ENCODE measurements around the gene ACTR3. TPM values are rescaled to one million over a fixed set of nuclear protein-coding genes. Genes with fewer than 3 reads are reported as not detected.

Gene ACTR3
- total RNA-seq, 1 experiment from 2014 or later, result 180 TPM

DNA sequence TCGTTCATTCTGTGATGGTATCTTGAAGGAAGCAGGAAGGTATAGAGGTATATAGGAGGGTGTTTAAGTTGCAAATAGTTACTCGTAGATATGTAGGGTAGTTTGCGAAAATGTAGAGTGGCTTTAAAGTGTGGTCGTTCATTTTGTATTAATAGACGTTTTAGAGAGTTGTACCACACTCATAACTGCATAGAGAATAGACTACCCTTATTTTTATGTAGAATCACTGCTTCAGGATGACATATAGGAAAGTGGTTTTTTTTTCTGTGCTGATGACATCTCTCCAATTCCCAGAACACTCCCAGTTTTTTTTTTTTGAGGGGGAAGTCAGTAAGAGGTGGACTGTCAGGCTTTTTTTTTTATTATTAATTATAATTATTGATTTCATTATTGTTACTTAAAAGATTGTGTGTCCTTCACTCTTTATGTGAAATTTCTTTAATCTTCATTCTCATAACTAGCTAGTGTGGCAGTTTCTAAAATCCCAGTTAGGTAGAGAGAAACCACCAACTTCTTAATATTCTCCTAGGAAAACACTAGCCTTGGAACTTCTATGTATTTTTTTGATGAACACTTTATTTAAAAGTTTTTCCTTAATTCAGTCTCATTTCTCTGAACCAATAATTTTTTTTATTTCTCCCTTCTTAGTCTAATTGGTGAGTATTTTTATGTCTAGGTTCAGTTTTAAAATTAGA, 1.5 kb downstream of the ACTR3 start:
- H3K9me3 ChIP-seq (ENCODE audit: control insufficient read depth, low read depth, low read length), result no peaks in the 10 kb centered on the region
- H3K18ac ChIP-seq (ENCODE audit: insufficient read length, low read depth, low read length), result no peak overlapping the region
- H4K91ac ChIP-seq (ENCODE audit: insufficient read length, low read depth, low read length), result no peak overlapping the region
- no peak overlapping the region for H3K56ac ChIP-seq (ENCODE audit: insufficient read length, low read depth, low read length)
- no CpG with 5 or more reads among the region's 5 CpGs for WGBS (ENCODE audit: extremely low coverage, insufficient read length, low lambda C conversion rate)
- H2BK120ac ChIP-seq (ENCODE audit: low read depth, low read length, poor library complexity, severe bottlenecking), result peak overlapping the region; percentile 69
- H2BK20ac ChIP-seq (ENCODE audit: low read depth, low read length, poor library complexity, severe bottlenecking), result no peak overlapping the region
- H4K5ac ChIP-seq (ENCODE audit: insufficient read length, low read depth, low read length), result no peak overlapping the region
- Mint-ChIP-seq H3K9me3 (no peaks in the 10 kb centered on the region), H3K27me3 (ENCODE audit: low read depth) (no peaks in the 10 kb centered on the region), H3K36me3 (ENCODE audit: insufficient read depth in 1 of 3, low read depth in 3 of 3) (peaks cover 0 to 21% (median 2%) of the 10 kb centered on the region in 3 experiments; a peak in 3 of 7 replicates), H3K27ac (peak overlapping the region in 2 of 3 experiments; percentile 90 to 97; a peak in 4 of 7 replicates), H3K4me1 (peaks cover 71 to 76% of the 10 kb centered on the region in 2 experiments), H3K4me3 (peak overlapping the region; percentile 92 to 95)
- no peak for DNase-seq
- H3K23me2 ChIP-seq (ENCODE audit: insufficient read length, low read depth, low read length, poor library complexity, severe bottlenecking), result peaks cover 5% of the 10 kb centered on the region
- H3K4me1 ChIP-seq (ENCODE audit: insufficient read depth, low read length), result peaks cover 2% of the 10 kb centered on the region
- no peak overlapping the region for H2BK5ac ChIP-seq (ENCODE audit: insufficient read length, low read length)
- H4K8ac ChIP-seq (replicated peaks; ENCODE audit: insufficient read length, low read depth, low read length), result no peak overlapping the region
- H3K14ac ChIP-seq (ENCODE audit: insufficient read depth, low read length), result no peak overlapping the region
- H3K4ac ChIP-seq (ENCODE audit: low read depth, low read length), result no peak overlapping the region
- no peak overlapping the region for H2AFZ ChIP-seq (ENCODE audit: low read length)
- H2BK15ac ChIP-seq (ENCODE audit: low read depth, low read length), result no peak overlapping the region
- no peak overlapping the region for H3K27ac ChIP-seq (ENCODE audit: insufficient read length, low read depth, low read length)
- no peak overlapping the region for H3K23ac ChIP-seq (ENCODE audit: insufficient read length, low read depth, low read length)
- peaks cover 3% of the 10 kb centered on the region for H3K79me1 ChIP-seq (ENCODE audit: insufficient read depth, low read depth, low read length, poor library complexity, severe bottlenecking)
- no peaks in the 10 kb centered on the region for H3K27me3 ChIP-seq (ENCODE audit: insufficient read depth, low read length)
- peaks cover 14% of the 10 kb centered on the region; the same call in 1 of the 2 replicates for H3K79me2 ChIP-seq (ENCODE audit: insufficient read depth, low read length)
- H2BK12ac ChIP-seq (ENCODE audit: insufficient read length, low read depth, low read length), result no peak overlapping the region
- H3K4me2 ChIP-seq (ENCODE audit: insufficient read depth, insufficient read length, low read length), result peak overlapping the region; percentile 95
- peak overlapping the region; percentile 60 for H3K9ac ChIP-seq (ENCODE audit: extremely low read depth, insufficient read length, low read length)
- no peak overlapping the region for H2AK5ac ChIP-seq (ENCODE audit: insufficient read length, low read length)
- H4K20me1 ChIP-seq (ENCODE audit: control insufficient read depth, insufficient read depth, insufficient read length), result no peaks in the 10 kb centered on the region
- TF ChIP-seq, protein P1, sequence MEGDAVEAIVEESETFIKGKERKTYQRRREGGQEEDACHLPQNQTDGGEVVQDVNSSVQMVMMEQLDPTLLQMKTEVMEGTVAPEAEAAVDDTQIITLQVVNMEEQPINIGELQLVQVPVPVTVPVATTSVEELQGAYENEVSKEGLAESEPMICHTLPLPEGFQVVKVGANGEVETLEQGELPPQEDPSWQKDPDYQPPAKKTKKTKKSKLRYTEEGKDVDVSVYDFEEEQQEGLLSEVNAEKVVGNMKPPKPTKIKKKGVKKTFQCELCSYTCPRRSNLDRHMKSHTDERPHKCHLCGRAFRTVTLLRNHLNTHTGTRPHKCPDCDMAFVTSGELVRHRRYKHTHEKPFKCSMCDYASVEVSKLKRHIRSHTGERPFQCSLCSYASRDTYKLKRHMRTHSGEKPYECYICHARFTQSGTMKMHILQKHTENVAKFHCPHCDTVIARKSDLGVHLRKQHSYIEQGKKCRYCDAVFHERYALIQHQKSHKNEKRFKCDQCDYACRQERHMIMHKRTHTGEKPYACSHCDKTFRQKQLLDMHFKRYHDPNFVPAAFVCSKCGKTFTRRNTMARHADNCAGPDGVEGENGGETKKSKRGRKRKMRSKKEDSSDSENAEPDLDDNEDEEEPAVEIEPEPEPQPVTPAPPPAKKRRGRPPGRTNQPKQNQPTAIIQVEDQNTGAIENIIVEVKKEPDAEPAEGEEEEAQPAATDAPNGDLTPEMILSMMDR (conservative IDR thresholded peaks at IDR 0.05), result no peak
- peak overlapping the region; percentile 54 for H3T11ph ChIP-seq (ENCODE audit: low read length)
